GM12892 (cell line): ENCODE results near the gene VSX2.

Experiments used
- DNase-seq: peaks from one replicate; pipeline ENCODE4 v3.0.0; 2011; ENCODE audit not compliant: insufficient read length
- FAIRE-seq: peaks from 2 replicates; lab custom pipeline; 2011; peaks lifted over from hg19 to GRCh38; lab: Jason Lieb, UNC
- POLR2A ChIP-seq: IDR thresholded peaks from 2 replicates; pipeline ENCODE4 v1.6.1; 2011; ENCODE audit warnings: low read depth, low read length, control low read depth
- POLR2AphosphoS5 ChIP-seq: IDR thresholded peaks from 2 replicates; pipeline ENCODE4 v1.6.1; 2011; ENCODE audit warnings: low read depth, low read length, control low read depth
- TAF1 ChIP-seq: IDR thresholded peaks from 2 replicates; pipeline ENCODE4 v1.6.1; 2011; ENCODE audit warnings: low read depth, mild to moderate bottlenecking, control low read depth, low read length, borderline replicate concordance

The VSX2 gene

GRCh38 chr14:74249433-74250375 is 10.5 kb downstream of the VSX2 start:
- DNase-seq: no peak
- no peak for FAIRE-seq

GRCh38 chr14:74255281-74255680 is 16.0 kb downstream of the VSX2 start:
- FAIRE-seq: no peak
- no peak for DNase-seq
- no peak for TF ChIP-seq POLR2A
- TF ChIP-seq POLR2AphosphoS5: no peak
- TF ChIP-seq TAF1: no peak

More at GRCh38 chr14:74249433-74250375, 10.5 kb downstream of the VSX2 start:
- no peak for TF ChIP-seq TAF1
- TF ChIP-seq POLR2AphosphoS5: no peak
- no peak for TF ChIP-seq POLR2A

GRCh38 chr14:74257078-74257940 is 18.1 kb downstream of the VSX2 start:
- TF ChIP-seq TAF1 (no peak), POLR2A (no peak), POLR2AphosphoS5 (no peak)
- peak; percentile 88 for FAIRE-seq
- DNase-seq: peak; percentile 82

GRCh38 chr14:74257941-74258763 is 18.9 kb downstream of the VSX2 start:
- TF ChIP-seq TAF1 (no peak), POLR2AphosphoS5 (no peak), POLR2A (no peak)
- no peak for FAIRE-seq
- DNase-seq: no peak

GRCh38 chr14:74258764-74259035 is 19.5 kb downstream of the VSX2 start:
- FAIRE-seq (no peak), DNase-seq (no peak)
- TF ChIP-seq TAF1 (no peak), POLR2AphosphoS5 (no peak), POLR2A (no peak)

- DNase-seq: no peak
- TF ChIP-seq POLR2AphosphoS5 (no peak), POLR2A (no peak), TAF1 (no peak)
- no peak for FAIRE-seq
Measured at GRCh38 chr14:74259513-74259912, 20.3 kb downstream of the VSX2 start.

GRCh38 chr14:74260525-74261233 is 21.4 kb downstream of the VSX2 start:
- no peak for TF ChIP-seq POLR2AphosphoS5
- TF ChIP-seq TAF1: no peak
- no peak for TF ChIP-seq POLR2A
- FAIRE-seq: no peak
- DNase-seq: no peak

- no peak for FAIRE-seq
- TF ChIP-seq POLR2A: no peak
- no peak for TF ChIP-seq TAF1
- TF ChIP-seq POLR2AphosphoS5: no peak
- DNase-seq: no peak
Measured at GRCh38 chr14:74261288-74261687, 22.0 kb downstream of the VSX2 start.

GRCh38 chr14:74262076-74262475 is 22.8 kb downstream of the VSX2 start:
- TF ChIP-seq POLR2AphosphoS5: no peak
- no peak for TF ChIP-seq POLR2A
- TF ChIP-seq TAF1: no peak
- DNase-seq (no peak), FAIRE-seq (no peak)

GRCh38 chr14:74263181-74263580 is 23.9 kb downstream of the VSX2 start:
- no peak for DNase-seq
- no peak for FAIRE-seq
- TF ChIP-seq TAF1 (no peak), POLR2A (no peak), POLR2AphosphoS5 (no peak)
